HCT116 (cell line): Measurements from ENCODE around the gene PLCG2. TPM values are rescaled to one million over a fixed set of nuclear protein-coding genes. Genes with fewer than 3 reads are reported as not detected.

Source experiments
- ATAC-seq: fragments of 200-7000 bp; cut with Tn5 transposase; 2 replicates; pipeline ENCODE4 v1.9.1; 2020; ENCODE audit warnings: mild to moderate bottlenecking, moderate library complexity
- BruUV-seq: library from RNA; stranded (reverse); fragments of 400-500 nt; replicated peaks from 2 replicates; lab custom pipeline; 2021; lab: Mats Ljungman, UMichigan
- CTCF ChIA-PET: fragments of 300-600 bp; sonication (Branson Sonifier 250); formaldehyde crosslinking; loops from one replicate; lab custom pipeline; 2021; ENCODE audit warnings: antibody characterized with exemption; lab: Charles Lee
- POLR2A ChIA-PET: fragments of 300-600, 350-600 bp; sonication (Branson Sonifier 250); formaldehyde crosslinking; loops from one replicate; lab custom pipeline; 2021; ENCODE audit warnings: antibody characterized with exemption; lab: Charles Lee
- RAD21 ChIA-PET, 2 experiments: fragments of 300-600 bp; sonication (Branson Sonifier 250); formaldehyde crosslinking; loops; one replicate each; lab custom pipeline; 2023; ENCODE audit warnings: low total read pairs in 2 of 2; ENCODE audit not compliant: uncharacterized antibody in 2 of 2, unreplicated experiment in 2 of 2, low non-redundant PET in 1 of 2; lab: Charles Lee
- DNase-seq: peaks from one replicate; pipeline ENCODE4 v3.0.0-alpha.2; 2010; ENCODE audit warnings: low read depth, low spot score
- H2AFZ ChIP-seq: fragments of 200-600 bp; shearing (Covaris generic), sonication (generic); 2 replicates; pipeline ENCODE4 v1.6.1; 2017; ENCODE audit warnings: low read depth, mixed run types, mixed read lengths, antibody characterized with exemption, low read length; ENCODE audit not compliant: poor library complexity, severe bottlenecking
- H3K27ac ChIP-seq: 2 replicates; pipeline ENCODE4 v1.5.1; 2012; ENCODE audit warnings: low read depth, low read length
- H3K27me3 ChIP-seq: fragments of 200-600 bp; sonication (generic); 2 replicates; pipeline ENCODE4 v1.6.1; 2016; ENCODE audit warnings: mixed run types, low read length, mixed read lengths; ENCODE audit not compliant: insufficient read depth
- H3K36me3 ChIP-seq, 2 experiments: fragments of 200-500 bp in 1 of 2; fragments of 200-600 bp in 1 of 2; sonication (Bioruptor generic) in 1 of 2; sonication (generic) in 1 of 2; 2 replicates each; pipeline versions ENCODE4 v1.5.1 to v1.6.1; 2014 to 2016; ENCODE audit warnings: low read length in 2 of 2, inconsistent platforms in 1 of 2, mixed read lengths in 1 of 2, mixed run types in 1 of 2; ENCODE audit not compliant: insufficient read depth in 2 of 2, control insufficient read depth in 1 of 2
- H3K4me1 ChIP-seq, 2 experiments: fragments of 200-600 bp in 1 of 2; sonication (generic) in 1 of 2; 2 replicates each; pipeline versions ENCODE4 v1.5.1 to v1.6.1; 2012 to 2017; ENCODE audit warnings: low read length in 2 of 2, inconsistent platforms in 1 of 2, mild to moderate bottlenecking in 1 of 2, mixed read lengths in 1 of 2, mixed run types in 1 of 2, moderate library complexity in 1 of 2; ENCODE audit not compliant: insufficient read depth in 2 of 2, control insufficient read depth in 1 of 2
- H3K4me2 ChIP-seq: fragments of 200-600 bp; sonication (generic); 2 replicates; pipeline ENCODE4 v1.6.1; 2017; ENCODE audit warnings: mixed run types, low read length, mixed read lengths
- H3K4me3 ChIP-seq, 2 experiments: fragments of 200-600 bp in 1 of 2; sonication (generic) in 1 of 2; replicated peaks in 1 of 2; 2 replicates each; pipeline ENCODE4 v1.5.1; 2011 to 2016; ENCODE audit warnings: low read length in 2 of 2, control low read depth in 1 of 2, low read depth in 1 of 2, mild to moderate bottlenecking in 1 of 2, mixed read lengths in 1 of 2, mixed run types in 1 of 2
- H3K79me2 ChIP-seq: fragments of 200-600 bp; sonication (generic); 2 replicates; pipeline ENCODE4 v1.6.1; 2017; ENCODE audit warnings: mild to moderate bottlenecking, mixed run types, low read length, moderate library complexity, mixed read lengths; ENCODE audit not compliant: insufficient read depth
- H3K9ac ChIP-seq: fragments of 200-600 bp; sonication (generic); 2 replicates; pipeline ENCODE4 v1.6.1; 2016; ENCODE audit warnings: low read length, mixed read lengths
- H3K9me2 ChIP-seq: fragments of 200-600 bp; sonication (generic), shearing (Covaris generic); 2 replicates; pipeline ENCODE4 v1.6.1; 2017; ENCODE audit warnings: mixed run types, mild to moderate bottlenecking, moderate library complexity; ENCODE audit not compliant: insufficient read depth
- H3K9me3 ChIP-seq, 2 experiments: fragments of 200-500 bp in 1 of 2; fragments of 200-600 bp in 1 of 2; sonication (Bioruptor generic) in 1 of 2; sonication (generic) in 1 of 2; 2 replicates each; pipeline ENCODE4 v1.6.1; 2014 to 2017; ENCODE audit warnings: low read length in 2 of 2, mixed read lengths in 2 of 2, inconsistent platforms in 1 of 2, low read depth in 1 of 2, mild to moderate bottlenecking in 1 of 2, mixed run types in 1 of 2, moderate library complexity in 1 of 2; ENCODE audit not compliant: control insufficient read depth in 1 of 2, insufficient read depth in 1 of 2
- H4K20me1 ChIP-seq: fragments of 200-600 bp; sonication (generic), shearing (Covaris generic); 2 replicates; pipeline ENCODE4 v1.6.1; 2017; ENCODE audit warnings: mixed run types, mild to moderate bottlenecking, moderate library complexity; ENCODE audit not compliant: insufficient read depth
- CTCF ChIP-seq, 3 experiments: fragments of 200-600 bp in 1 of 3; sonication (generic) in 1 of 3; IDR thresholded peaks in 2 of 3; conservative IDR thresholded peaks in 1 of 3; 2 replicates each; pipeline ENCODE4 v1.5.1; 2012 to 2017; ENCODE audit warnings: low read depth in 2 of 3, low read length in 2 of 3, antibody characterized with exemption in 1 of 3, borderline replicate concordance in 1 of 3, control low read depth in 1 of 3, mild to moderate bottlenecking in 1 of 3, mixed read lengths in 1 of 3, mixed run types in 1 of 3, moderate library complexity in 1 of 3; ENCODE audit not compliant: insufficient read depth in 1 of 3
- EGR1 ChIP-seq: IDR thresholded peaks from 2 replicates; pipeline ENCODE4 v1.6.1; 2012; ENCODE audit warnings: low read depth
- FOSL1 ChIP-seq: IDR thresholded peaks from 2 replicates; pipeline ENCODE4 v1.6.1; 2012; ENCODE audit warnings: low read depth
- JUND ChIP-seq: IDR thresholded peaks from 2 replicates; pipeline ENCODE4 v1.6.1; 2012
- POLR2A ChIP-seq: IDR thresholded peaks from 2 replicates; pipeline ENCODE4 v1.7.0; 2011; ENCODE audit warnings: borderline replicate concordance; ENCODE audit not compliant: insufficient read depth, insufficient read length; ENCODE audit errors: extremely low read depth
- REST ChIP-seq: IDR thresholded peaks from 2 replicates; pipeline ENCODE4 v1.6.1; 2012; ENCODE audit warnings: low read depth
- intact Hi-C: fragments of 100-400 bp; cut with micrococcal nuclease; formaldehyde crosslinking; loops from 2 replicates; pipeline ENCODE4 v1.10.0; 2022
- total RNA-seq: library from RNA; stranded (reverse); gene quantifications from one replicate; pipeline ENCODE4 v1.2.1, GENCODE V29; 2021; ENCODE audit not compliant: unreplicated experiment

The PLCG2 gene
- total RNA-seq, 1 experiment from 2014 or later, result 31.2 TPM

- Histone ChIP-seq H3K79me2 (peaks cover 4% of the 10 kb centered on the region; the same call in 1 of the 2 replicates), H3K9me3 (no peaks in the 10 kb centered on the region), H3K4me1 (no peaks in the 10 kb centered on the region), H2AFZ (no peak overlapping the region), H3K27me3 (no peaks in the 10 kb centered on the region), H3K36me3 (no peaks in the 10 kb centered on the region), H3K9me2 (no peaks in the 10 kb centered on the region), H3K27ac (no peak overlapping the region), H3K4me3 (no peak overlapping the region), H3K9ac (no peak overlapping the region), H3K4me2 (no peak overlapping the region), H4K20me1 (0 out of 2 replicates have a peak, but pooled peaks cover 4% of the 10 kb centered on the region)
- ATAC-seq (no peak; the same call in 1 of the 2 replicates), DNase-seq (no peak)
- CTCF ChIA-PET, result no interaction called here
- TF ChIP-seq FOSL1, result no peak
- TF ChIP-seq JUND, result no peak
- no peak for TF ChIP-seq REST
- no peak for TF ChIP-seq POLR2A
- intact Hi-C loops, result no loop called here
- no TSS peak for BruUV-seq
- RAD21 ChIA-PET, result no interaction called here
- POLR2A ChIA-PET, result no interaction called here
Measured at GRCh38 chr16:81814751-81815428, 35.8 kb downstream of the PLCG2 start.

GRCh38 chr16:81815429-81815766 lies 36.3 kb downstream of the PLCG2 start:
- Histone ChIP-seq H3K4me1 (no peaks in the 10 kb centered on the region), H4K20me1 (0 out of 2 replicates have a peak, but pooled peaks cover 3% of the 10 kb centered on the region), H3K36me3 (no peaks in the 10 kb centered on the region), H3K27me3 (no peaks in the 10 kb centered on the region), H3K9me2 (no peaks in the 10 kb centered on the region), H2AFZ (no peak overlapping the region), H3K9me3 (no peaks in the 10 kb centered on the region), H3K4me2 (no peak overlapping the region), H3K4me3 (no peak overlapping the region), H3K79me2 (peaks cover 4% of the 10 kb centered on the region; the same call in 1 of the 2 replicates), H3K9ac (no peak overlapping the region), H3K27ac (no peak overlapping the region)
- intact Hi-C loops, result no loop called here
- ChIA-PET CTCF (no interaction called here), RAD21 (no interaction called here), POLR2A (no interaction called here)
- BruUV-seq, result no TSS peak
- DNase-seq (no peak), ATAC-seq (no peak; the same call in 1 of the 2 replicates)
- no peak for TF ChIP-seq CTCF (IDR thresholded peaks at IDR 0.05 in 2 of 3, conservative IDR thresholded peaks at IDR 0.05 in 1 of 3; ENCODE audit: borderline replicate concordance in 1 of 3, insufficient read depth in 1 of 3, low read depth in 2 of 3, low read length in 2 of 3)
- no peak for TF ChIP-seq EGR1
